ENCODE measurements around the gene TRMT13.

Gene TRMT13

DNA sequence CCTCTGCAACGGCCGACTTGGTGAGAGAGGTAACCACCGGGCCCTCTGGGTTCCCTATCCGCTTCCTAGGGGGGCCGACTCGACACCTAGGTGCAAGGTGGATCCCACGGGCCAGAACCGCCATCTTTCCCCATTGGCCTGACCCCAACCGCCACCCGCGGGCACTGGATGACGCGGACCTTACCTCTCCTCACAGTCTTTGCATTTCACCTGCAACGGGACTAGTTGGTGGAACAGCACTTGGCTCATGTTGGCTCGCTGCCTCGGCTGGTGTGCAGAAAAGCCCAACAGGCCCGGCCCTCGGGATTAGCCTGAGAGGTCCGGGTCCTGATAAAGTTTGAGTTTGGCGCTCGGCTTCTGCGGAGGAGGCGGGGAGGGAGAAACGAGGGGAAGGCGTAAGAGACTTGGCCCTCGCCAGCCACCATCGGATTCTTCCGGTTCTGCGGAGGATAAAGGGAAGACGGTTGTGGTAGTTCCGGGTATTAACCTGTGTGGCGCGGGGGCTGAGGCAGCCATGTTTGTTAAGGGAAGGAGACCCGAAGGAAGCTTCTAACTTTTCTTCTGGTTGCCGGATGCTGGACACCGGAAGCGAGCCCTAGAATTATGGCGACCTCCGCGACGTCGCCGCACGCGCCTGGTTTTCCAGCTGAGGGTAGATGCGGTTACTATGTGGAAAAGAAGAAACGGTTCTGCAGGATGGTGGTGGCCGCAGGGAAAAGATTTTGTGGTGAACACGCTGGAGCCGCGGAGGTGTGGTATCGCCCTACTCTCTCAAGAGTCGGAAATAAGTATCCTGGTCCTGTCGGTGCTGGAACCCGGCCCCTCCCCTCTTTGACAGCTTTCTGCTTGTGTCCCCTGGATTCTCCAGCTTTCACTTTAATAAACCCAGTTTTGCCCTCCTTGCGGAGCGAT lies at the start of gene TRMT13, which contains the start of gene SASS6:
Gene TRMT13, plus strand, starts transcription at position 598 of the 912 bp plus-strand sequence. Its CDS starts 6 bp downstream, at position 604.
Gene SASS6, minus strand, starts transcription at position 365 of the 912 bp plus-strand sequence. Its CDS starts 116 bp downstream, at position 249.
- peak within 1 kb of the TSS; percentile 89 for H3K9ac ChIP-seq (ENCODE audit: low read depth, low read length)
- H3K27me3 ChIP-seq (ENCODE audit: insufficient read depth, low read length) = no peaks in the 10 kb centered on the region
- peak within 1 kb of the TSS; percentile 92 for H3K4me3 ChIP-seq (ENCODE audit: low read length)
- peaks cover 12% of the 10 kb centered on the region for H3K36me3 ChIP-seq (ENCODE audit: insufficient read depth, low read depth, low read length)
- H3K4me1 ChIP-seq (ENCODE audit: insufficient read depth, low read length) = peaks cover 3% of the 10 kb centered on the region; the same call in 1 of the 2 replicates
- no peaks in the 10 kb centered on the region for H3K9me3 ChIP-seq (ENCODE audit: insufficient read depth, low read depth, low read length)
- H3K27ac ChIP-seq (ENCODE audit: low read length) = peak within 1 kb of the TSS; percentile 49

GRCh38 chr1:100087396-100087795 lies 45.6 kb upstream of the TRMT13 start:
- no peaks in the 10 kb centered on the region for H3K27me3 ChIP-seq (ENCODE audit: insufficient read depth, low read length)
- H3K4me1 ChIP-seq (ENCODE audit: insufficient read depth, low read length) = no peaks in the 10 kb centered on the region
- H3K36me3 ChIP-seq (ENCODE audit: insufficient read depth, low read depth, low read length) = peaks cover 54% of the 10 kb centered on the region
- H3K9ac ChIP-seq (ENCODE audit: low read depth, low read length) = no peak overlapping the region
- H3K4me3 ChIP-seq (ENCODE audit: low read length) = no peak overlapping the region
- H3K27ac ChIP-seq (ENCODE audit: low read length) = no peak overlapping the region
- no peaks in the 10 kb centered on the region for H3K9me3 ChIP-seq (ENCODE audit: insufficient read depth, low read depth, low read length)

- peaks cover 54% of the 10 kb centered on the region for H3K36me3 ChIP-seq (ENCODE audit: insufficient read depth, low read depth, low read length)
These were observed 43.9 kb upstream of the TRMT13 start for GRCh38 chr1:100089082-100089481.

DNA sequence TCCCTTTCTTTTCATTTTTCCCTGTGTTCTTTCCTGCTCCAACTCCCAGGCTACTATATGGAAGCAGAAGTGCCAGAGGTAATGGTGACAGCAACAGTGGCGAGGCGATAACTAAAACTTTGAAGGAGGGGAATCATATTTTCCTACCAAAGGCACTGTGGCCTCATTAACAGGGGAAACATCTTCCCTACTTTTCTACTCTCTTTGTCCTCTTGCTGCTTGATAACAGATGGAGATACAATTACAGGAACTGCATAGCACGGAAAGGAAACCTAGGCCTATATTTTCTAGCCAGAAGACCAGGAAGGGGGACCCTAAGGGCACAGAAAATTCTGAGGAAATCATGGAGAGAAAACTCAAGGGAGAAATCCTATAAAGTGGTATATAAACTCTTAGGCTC lies 42.5 kb upstream of the TRMT13 start:
- no peak overlapping the region for H3K9ac ChIP-seq (ENCODE audit: low read depth, low read length)
- no peaks in the 10 kb centered on the region for H3K9me3 ChIP-seq (ENCODE audit: insufficient read depth, low read depth, low read length)
- H3K4me1 ChIP-seq (ENCODE audit: insufficient read depth, low read length) = no peaks in the 10 kb centered on the region
- H3K36me3 ChIP-seq (ENCODE audit: insufficient read depth, low read depth, low read length) = peaks cover 51% of the 10 kb centered on the region
- H3K27me3 ChIP-seq (ENCODE audit: insufficient read depth, low read length) = no peaks in the 10 kb centered on the region
- H3K4me3 ChIP-seq (ENCODE audit: low read length) = no peak overlapping the region
- no peak overlapping the region for H3K27ac ChIP-seq (ENCODE audit: low read length)

More at GRCh38 chr1:100089082-100089481, 43.9 kb upstream of the TRMT13 start:
- Histone ChIP-seq H3K4me3 (ENCODE audit: low read length) (no peak overlapping the region), H3K9me3 (ENCODE audit: insufficient read depth, low read depth, low read length) (no peaks in the 10 kb centered on the region), H3K27me3 (ENCODE audit: insufficient read depth, low read length) (no peaks in the 10 kb centered on the region), H3K4me1 (ENCODE audit: insufficient read depth, low read length) (no peaks in the 10 kb centered on the region), H3K9ac (ENCODE audit: low read depth, low read length) (no peak overlapping the region), H3K27ac (ENCODE audit: low read length) (no peak overlapping the region)

- Histone ChIP-seq H3K4me3 (ENCODE audit: low read length) (no peak overlapping the region), H3K4me1 (ENCODE audit: insufficient read depth, low read length) (no peaks in the 10 kb centered on the region), H3K27me3 (ENCODE audit: insufficient read depth, low read length) (no peaks in the 10 kb centered on the region), H3K36me3 (ENCODE audit: insufficient read depth, low read depth, low read length) (peaks cover 95% of the 10 kb centered on the region), H3K9me3 (ENCODE audit: insufficient read depth, low read depth, low read length) (no peaks in the 10 kb centered on the region), H3K27ac (ENCODE audit: low read length) (no peak overlapping the region), H3K9ac (ENCODE audit: low read depth, low read length) (no peak overlapping the region)
These were observed 32.8 kb upstream of the TRMT13 start for GRCh38 chr1:100100202-100100601.

- Histone ChIP-seq H3K9me3 (ENCODE audit: insufficient read depth, low read depth, low read length) (no peaks in the 10 kb centered on the region), H3K4me1 (ENCODE audit: insufficient read depth, low read length) (no peaks in the 10 kb centered on the region), H3K27me3 (ENCODE audit: insufficient read depth, low read length) (no peaks in the 10 kb centered on the region), H3K4me3 (ENCODE audit: low read length) (no peak overlapping the region), H3K9ac (ENCODE audit: low read depth, low read length) (no peak overlapping the region), H3K36me3 (ENCODE audit: insufficient read depth, low read depth, low read length) (peaks cover 97% of the 10 kb centered on the region), H3K27ac (ENCODE audit: low read length) (no peak overlapping the region)
These were observed 31.4 kb upstream of the TRMT13 start for GRCh38 chr1:100101564-100101963.

DNA sequence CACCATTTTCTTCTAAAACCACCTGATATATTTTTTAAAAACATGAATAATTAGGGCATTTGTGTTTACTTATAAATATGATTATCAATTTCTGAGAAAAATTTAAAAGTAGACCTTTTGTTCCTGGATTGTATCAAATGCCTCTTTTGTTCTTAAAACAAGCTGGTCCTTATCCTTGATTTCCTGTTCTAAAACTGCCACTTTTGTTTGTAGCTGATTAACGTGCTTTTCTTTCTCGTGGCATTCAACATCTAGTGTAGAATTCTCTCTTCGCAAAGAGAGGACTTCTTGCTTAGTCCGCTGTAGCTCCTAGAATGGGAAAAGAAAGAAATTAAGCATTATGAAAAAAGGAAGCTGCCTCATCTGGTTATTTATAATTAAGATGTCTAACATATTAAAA lies 25.3 kb upstream of the TRMT13 start:
- Histone ChIP-seq H3K4me1 (ENCODE audit: insufficient read depth, low read length) (no peaks in the 10 kb centered on the region), H3K27ac (ENCODE audit: low read length) (no peak overlapping the region), H3K4me3 (ENCODE audit: low read length) (no peak overlapping the region), H3K36me3 (ENCODE audit: insufficient read depth, low read depth, low read length) (peaks cover 66% of the 10 kb centered on the region), H3K9me3 (ENCODE audit: insufficient read depth, low read depth, low read length) (no peaks in the 10 kb centered on the region), H3K27me3 (ENCODE audit: insufficient read depth, low read length) (no peaks in the 10 kb centered on the region), H3K9ac (ENCODE audit: low read depth, low read length) (no peak overlapping the region)

GRCh38 chr1:100109554-100110066 lies 23.4 kb upstream of the TRMT13 start:
- H3K36me3 ChIP-seq (ENCODE audit: insufficient read depth, low read depth, low read length) = peaks cover 49% of the 10 kb centered on the region
- H3K4me1 ChIP-seq (ENCODE audit: insufficient read depth, low read length) = no peaks in the 10 kb centered on the region

GRCh38 chr1:100115524-100115923 lies 17.4 kb upstream of the TRMT13 start:
- Histone ChIP-seq H3K36me3 (ENCODE audit: insufficient read depth, low read depth, low read length) (peaks cover 49% of the 10 kb centered on the region), H3K9me3 (ENCODE audit: insufficient read depth, low read depth, low read length) (no peaks in the 10 kb centered on the region), H3K27ac (ENCODE audit: low read length) (no peak overlapping the region), H3K4me3 (ENCODE audit: low read length) (no peak overlapping the region), H3K9ac (ENCODE audit: low read depth, low read length) (no peak overlapping the region), H3K4me1 (ENCODE audit: insufficient read depth, low read length) (no peaks in the 10 kb centered on the region), H3K27me3 (ENCODE audit: insufficient read depth, low read length) (no peaks in the 10 kb centered on the region)

More at GRCh38 chr1:100109554-100110066, 23.4 kb upstream of the TRMT13 start:
- Histone ChIP-seq H3K9me3 (ENCODE audit: insufficient read depth, low read depth, low read length) (no peaks in the 10 kb centered on the region), H3K27me3 (ENCODE audit: insufficient read depth, low read length) (no peaks in the 10 kb centered on the region), H3K27ac (ENCODE audit: low read length) (no peak overlapping the region), H3K9ac (ENCODE audit: low read depth, low read length) (no peak overlapping the region), H3K4me3 (ENCODE audit: low read length) (no peak overlapping the region)

GRCh38 chr1:100122177-100122576 lies 10.8 kb upstream of the TRMT13 start:
- H3K4me1 ChIP-seq (ENCODE audit: insufficient read depth, low read length) = no peaks in the 10 kb centered on the region
- H3K27ac ChIP-seq (ENCODE audit: low read length) = no peak overlapping the region
- H3K27me3 ChIP-seq (ENCODE audit: insufficient read depth, low read length) = no peaks in the 10 kb centered on the region
- no peak overlapping the region for H3K4me3 ChIP-seq (ENCODE audit: low read length)
- H3K9ac ChIP-seq (ENCODE audit: low read depth, low read length) = no peak overlapping the region
- peaks cover 42% of the 10 kb centered on the region for H3K36me3 ChIP-seq (ENCODE audit: insufficient read depth, low read depth, low read length)
- no peaks in the 10 kb centered on the region for H3K9me3 ChIP-seq (ENCODE audit: insufficient read depth, low read depth, low read length)

- no peak overlapping the region for H3K4me3 ChIP-seq (ENCODE audit: low read length)
- H3K4me1 ChIP-seq (ENCODE audit: insufficient read depth, low read length) = peaks cover 3% of the 10 kb centered on the region; the same call in 1 of the 2 replicates
- no peak overlapping the region for H3K9ac ChIP-seq (ENCODE audit: low read depth, low read length)
- H3K36me3 ChIP-seq (ENCODE audit: insufficient read depth, low read depth, low read length) = peaks cover 7% of the 10 kb centered on the region
- H3K27ac ChIP-seq (ENCODE audit: low read length) = no peak overlapping the region
- no peaks in the 10 kb centered on the region for H3K27me3 ChIP-seq (ENCODE audit: insufficient read depth, low read length)
- H3K9me3 ChIP-seq (ENCODE audit: insufficient read depth, low read depth, low read length) = no peaks in the 10 kb centered on the region
These were observed 5.7 kb upstream of the TRMT13 start for GRCh38 chr1:100127226-100127625.
